HG02623 (cell line): ENCODE data around the gene MAN1A2.
"Not testable (repeated sequence)": the region's sequence is repeated elsewhere in the genome, so short reads cannot be mapped to it uniquely, and the experiment has no call there.

Source experiments
- ATAC-seq: cut with Tn5 transposase; IDR thresholded peaks from one replicate; pipeline ENCODE4 v1.9.1; 2021; ENCODE audit warnings: moderate library complexity; ENCODE audit not compliant: unreplicated experiment

Gene MAN1A2

DNA sequence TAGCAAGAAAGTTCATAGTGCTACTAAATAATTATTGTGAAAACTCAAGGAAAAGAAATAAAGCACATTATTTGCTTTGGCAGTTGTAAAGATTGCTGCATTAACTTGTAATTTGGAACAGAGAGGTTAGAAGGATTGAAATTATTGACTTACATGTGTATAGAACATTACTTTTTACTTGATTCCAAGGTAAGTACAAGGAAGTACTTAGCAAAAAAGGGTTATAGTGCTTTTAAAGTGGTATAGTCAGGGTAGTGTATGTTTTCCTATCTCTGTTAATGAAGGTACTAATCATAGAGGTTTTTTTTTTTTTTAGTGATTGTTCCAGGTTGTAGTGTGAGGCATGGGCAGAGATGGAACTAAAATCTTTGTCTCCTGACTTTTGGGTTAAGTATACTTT is 29.4 kb downstream of the MAN1A2 start:
- no peak for ATAC-seq

DNA sequence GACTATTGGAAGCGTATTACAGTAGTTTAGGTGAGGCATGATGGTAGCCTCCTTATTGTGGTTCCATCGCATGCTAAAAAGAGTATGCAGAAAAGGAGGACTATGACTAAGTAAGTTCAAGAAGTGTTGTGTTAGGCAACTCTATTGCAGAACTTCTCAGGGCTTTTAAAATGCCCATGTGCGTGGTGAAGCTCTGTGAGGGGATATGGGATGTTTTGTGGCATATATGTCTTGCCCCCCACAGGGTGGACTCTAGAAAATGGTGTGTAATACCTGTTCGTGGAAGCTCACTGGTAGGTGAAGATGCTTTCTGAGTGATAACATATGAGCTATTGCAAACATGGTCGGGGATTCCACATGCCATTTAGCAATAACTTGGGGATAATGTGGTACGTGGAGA is 31.7 kb downstream of the MAN1A2 start:
- ATAC-seq = no peak

DNA sequence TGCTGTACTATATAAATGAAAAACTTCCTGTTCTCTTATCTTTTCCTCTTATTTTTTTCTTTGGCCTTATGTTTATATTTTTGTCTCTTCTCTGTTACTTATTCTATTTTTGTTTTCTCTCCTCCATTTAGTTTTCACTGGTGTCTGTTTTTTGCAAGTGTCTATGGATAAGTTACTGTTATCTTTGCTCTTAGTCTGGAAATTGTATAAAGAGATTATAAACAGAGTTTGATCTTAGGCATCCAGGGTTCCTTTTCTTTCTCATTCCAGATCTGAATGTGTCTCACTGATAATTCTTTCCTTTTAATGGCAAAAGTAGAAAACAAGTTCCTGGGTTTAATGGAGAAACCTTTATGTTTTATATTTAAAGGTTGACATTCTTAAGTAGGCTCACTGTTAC is 34.5 kb downstream of the MAN1A2 start:
- no peak for ATAC-seq

DNA sequence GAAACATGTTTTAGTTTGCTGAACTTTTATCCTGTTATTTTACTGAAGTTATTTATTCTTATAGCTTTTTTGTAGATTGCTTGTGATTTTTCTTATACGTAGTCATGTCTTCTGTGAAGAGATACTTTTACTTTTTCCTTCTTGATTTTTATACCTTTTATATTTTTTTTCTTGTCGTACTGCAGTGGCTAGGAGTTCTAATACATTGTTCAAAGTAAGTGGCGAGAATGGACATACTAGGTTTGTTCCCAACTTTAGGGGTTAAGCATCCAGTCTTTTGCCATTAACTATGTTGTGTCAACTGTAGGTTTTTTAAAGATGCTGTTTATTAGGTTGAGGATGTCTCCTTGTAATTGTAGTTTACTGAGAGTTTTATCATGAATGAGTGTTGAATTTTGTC is 36.3 kb downstream of the MAN1A2 start:
- no peak for ATAC-seq

DNA sequence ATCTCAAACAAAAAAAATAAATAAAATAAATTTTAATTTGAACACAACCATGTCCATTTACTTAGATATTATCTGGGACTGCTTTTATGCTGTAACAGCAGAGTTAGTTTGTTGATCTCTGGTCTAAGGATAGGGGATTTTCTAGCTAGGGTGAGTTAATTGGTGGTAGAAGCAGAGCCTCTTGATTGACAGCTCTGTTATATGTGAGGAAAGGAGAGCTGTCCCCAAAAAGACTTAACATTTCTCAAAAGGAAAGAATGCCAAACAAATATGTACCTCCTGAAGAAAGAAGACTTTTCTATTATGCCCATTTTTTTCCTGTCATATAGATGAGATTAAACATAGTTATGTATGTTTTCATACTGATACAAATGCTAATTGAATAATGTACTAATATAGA is 37.8 kb downstream of the MAN1A2 start:
- ATAC-seq = no peak

DNA sequence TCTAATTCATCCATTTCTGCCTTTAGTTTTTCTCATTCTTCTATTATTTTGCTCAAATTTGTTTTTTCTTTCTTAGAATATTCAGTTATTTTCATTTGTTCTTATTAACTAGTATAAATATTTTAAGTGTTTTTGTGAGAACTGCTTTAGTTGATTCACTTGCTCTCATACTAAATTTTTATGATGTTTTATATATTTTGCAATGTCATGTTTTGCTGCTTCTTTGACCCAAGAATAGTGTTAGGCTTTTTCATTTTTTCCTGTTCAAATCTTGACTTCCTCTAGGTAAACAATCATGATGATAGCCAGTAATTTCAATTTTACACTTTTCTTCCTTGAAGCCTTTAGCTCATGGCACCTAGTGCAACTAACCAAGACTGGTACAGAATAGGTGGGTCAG is 45.2 kb downstream of the MAN1A2 start:
- no peak for ATAC-seq

DNA sequence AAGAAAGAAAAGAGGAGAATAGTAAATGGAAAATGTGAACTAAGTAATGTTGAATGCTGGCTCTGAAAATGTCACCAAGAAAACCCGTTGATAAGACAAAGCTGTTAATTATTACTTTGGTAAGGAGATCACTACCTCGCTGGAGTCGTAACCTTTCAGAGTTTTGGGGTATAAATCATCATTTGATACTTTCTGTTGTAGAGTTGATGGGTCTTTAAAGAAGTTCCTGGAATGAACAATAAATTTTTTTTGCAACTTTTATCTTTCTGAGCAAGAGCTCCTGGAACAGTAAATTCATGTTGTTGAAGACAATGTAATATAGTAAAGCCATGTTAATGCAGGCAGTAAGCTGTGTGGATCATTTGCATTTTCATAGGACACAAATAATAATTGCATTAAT is 46.2 kb downstream of the MAN1A2 start:
- no peak for ATAC-seq

DNA sequence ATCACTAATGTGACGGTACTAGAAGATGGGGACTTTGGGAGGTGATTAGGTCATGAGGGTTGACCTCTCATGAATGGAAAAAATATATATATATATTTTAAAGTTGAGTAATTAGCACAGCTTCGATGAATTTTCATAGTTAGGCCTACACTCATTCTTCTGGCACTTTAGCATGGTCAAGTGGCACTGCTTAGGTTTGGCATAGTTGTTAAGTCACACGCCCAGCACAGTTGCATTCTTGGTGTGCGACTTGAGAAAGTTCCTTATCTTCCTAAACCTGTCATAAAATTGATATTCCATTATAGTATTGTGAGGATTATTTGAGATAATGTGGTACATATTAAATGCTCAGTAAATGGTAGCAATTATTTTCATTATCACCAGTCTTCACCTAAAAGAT is 47.7 kb downstream of the MAN1A2 start:
- no peak for ATAC-seq

DNA sequence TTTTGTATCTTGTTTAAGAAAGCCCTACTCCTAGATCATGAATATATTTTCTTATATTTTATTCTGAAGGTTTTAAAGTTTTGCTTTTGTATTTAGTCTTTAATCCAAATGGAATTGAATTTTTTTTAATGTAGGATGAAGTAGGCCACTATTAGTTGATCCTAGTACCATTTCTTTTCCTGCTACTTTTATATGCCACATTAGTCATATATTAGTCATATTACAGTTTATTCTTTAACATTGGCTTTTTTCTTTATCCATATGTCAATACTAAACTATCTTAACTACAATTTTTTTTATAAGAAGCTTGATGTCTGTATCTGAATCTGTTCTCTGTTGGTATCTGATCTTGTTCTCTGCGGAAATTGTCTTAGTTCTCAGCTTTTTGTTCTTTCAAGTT is 48.8 kb downstream of the MAN1A2 start:
- ATAC-seq = no peak

DNA sequence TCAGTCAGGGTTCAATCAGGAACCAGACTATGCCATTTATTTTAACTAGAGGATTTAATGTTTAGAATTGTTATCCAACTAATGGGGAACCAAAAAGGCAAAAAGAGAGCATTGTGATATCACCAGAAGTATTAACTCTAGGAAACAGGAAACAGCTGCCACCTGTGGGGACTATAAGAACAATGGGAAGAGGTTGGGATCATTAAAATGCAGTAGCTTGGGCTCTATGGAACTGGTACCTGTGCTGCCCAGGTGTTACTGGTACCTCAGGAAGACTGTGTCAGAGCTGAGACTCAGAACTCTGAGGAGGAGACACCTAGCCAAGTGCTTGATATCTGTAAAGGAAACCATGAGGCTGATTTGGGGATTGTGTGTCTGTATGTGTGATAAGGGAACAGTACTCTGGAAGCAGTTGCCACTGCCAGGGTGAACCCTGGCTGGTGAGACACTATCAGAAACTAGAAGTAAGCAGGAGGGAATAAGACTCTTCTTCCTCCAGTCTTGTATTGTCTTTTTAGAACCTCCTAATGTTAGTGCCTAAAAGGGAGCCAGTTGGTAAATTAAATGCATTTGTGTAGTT is 49.4 kb downstream of the MAN1A2 start:
- no peak for ATAC-seq

DNA sequence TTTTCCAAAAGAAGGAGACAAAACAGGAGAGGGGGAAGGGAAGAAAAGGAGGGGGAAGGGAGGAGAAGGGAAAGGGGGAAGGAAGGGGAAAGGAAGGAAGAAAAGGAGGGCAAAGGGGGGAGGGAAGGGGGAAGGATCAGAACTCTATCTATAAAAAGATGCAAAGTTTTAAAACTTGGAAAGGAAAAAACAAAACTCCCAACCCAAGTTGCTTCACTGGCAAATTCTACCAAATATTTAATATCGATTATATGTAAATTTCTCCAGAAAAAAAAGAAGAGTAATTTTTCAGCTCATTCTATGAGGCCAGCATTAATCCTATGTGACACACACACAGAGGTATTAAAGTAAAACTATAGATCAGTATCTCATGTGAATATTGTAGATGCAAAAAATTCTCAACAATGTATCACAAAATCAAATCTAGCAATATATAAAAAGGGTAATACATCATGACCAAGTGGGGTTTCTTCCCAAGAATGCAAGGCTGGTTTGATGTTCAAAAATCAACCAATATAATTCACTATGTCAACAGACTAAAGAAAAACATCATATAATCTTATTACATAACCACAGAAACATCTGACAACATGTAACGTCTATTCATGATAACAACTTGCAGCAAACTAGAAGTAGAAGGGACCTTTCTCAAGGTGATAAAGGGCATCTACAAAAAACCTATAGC is 57.9 kb downstream of the MAN1A2 start:
- no peak for ATAC-seq

DNA sequence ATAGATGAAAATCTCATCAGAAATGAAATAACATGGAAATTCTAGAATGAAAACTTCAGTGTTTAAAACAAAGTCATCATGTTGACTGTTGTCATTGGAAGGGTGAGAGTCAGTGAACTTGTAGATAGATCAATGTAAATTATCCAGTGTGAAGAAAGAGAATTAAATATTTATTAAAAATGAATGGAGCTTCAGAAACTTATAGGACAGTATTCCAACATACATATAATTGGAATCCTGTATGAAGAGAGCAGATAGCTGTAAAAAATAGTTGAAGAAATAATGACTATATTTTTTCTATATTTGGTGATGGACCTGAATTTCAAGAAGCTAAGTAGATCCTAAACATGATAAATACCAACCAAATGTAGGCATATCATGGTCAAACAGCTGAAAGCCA is 60.0 kb downstream of the MAN1A2 start:
- ATAC-seq = no peak

DNA sequence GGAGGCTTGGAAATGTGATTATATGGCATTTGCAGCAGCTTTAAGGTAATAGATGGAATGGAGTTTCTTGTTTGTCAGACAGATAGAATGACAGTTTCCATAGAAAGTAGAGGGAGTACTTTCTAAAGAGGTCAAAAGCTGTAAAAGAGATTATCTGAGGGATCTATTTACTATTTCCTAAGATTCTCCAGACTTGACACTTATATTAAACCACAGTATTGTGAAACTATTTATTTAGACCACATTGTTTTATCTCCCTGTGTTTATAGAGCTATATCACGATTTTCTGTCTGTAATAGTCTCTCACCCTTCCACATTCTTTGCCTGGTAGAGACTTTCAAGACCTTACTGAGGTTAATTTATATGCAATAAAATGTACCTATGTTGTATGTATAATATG is 66.7 kb downstream of the MAN1A2 start:
- ATAC-seq = no peak

DNA sequence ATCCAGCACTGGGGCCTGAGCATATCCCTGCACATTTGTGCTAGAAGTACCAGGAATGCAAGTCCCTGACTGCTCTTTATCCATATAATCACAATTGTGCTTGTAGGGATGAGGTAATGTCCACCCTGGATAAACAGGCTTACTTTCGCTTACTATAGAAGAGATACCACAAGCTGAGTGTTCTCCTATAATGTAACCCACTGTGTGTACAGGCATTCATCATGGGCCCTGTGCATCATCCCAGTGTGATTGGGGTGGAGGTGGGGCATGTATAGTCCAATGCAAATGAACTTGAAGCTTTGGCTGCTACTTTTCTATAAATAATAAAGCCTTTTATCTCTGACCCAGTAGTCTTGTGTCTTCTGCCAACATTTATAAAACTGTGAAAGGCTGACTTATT is 69.3 kb downstream of the MAN1A2 start:
- ATAC-seq = no peak

DNA sequence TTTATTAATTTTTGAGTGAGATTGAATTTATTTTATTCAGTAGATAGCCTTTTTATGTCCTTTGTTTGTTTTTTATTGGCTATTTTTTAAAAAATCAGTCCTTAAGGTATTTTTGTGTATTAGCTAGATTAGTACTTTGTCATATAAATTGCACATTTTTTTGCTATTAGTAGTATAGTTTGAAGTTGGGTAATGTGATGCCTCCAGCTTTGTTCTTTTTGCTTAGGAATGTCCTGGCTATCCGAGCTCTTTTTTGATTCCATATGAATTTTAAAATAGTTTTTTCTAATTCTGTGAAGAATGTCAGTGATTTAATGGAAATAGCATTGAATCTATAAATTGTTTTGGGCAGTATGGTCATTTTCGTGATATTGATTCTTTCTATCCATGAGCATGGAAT is 80.4 kb downstream of the MAN1A2 start:
- no peak for ATAC-seq

DNA sequence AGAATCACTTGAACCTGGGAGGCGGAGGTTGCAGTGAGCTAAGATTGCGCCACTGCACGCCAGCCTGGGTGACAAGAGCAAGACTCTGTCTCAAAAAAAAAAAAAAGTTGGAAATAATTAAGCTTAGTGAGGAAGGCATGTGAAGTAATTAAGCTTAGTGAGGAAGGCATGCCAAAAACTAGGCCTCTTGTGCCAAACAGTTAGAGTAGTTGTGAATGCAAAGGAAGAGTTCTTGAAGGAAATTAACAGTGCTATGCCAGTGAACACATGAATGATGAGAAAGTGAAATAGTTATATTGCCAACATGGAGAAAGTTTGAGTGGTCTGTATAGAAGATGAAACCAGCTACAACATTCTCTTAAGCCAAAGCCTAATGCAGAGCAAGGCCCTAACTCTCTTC is 85.0 kb downstream of the MAN1A2 start:
- ATAC-seq = no peak

DNA sequence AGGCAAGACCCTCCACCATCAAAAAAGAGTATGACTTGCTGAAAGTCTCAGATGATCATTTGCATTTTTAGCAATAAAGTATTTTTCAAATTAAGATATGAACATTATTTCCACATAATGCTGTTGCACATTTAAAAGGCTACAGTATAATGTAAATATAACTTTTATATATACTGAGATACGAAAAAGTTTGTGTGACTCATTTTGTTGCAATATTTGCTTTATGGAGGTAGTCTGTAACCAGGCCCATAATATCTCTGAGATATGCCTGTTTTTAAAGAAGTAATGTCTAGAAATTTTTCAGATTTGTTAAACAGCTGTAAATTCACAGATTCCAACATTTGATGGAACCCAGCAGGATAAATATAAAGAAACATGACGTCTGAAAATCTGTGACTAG is 86.7 kb downstream of the MAN1A2 start:
- ATAC-seq = no peak

DNA sequence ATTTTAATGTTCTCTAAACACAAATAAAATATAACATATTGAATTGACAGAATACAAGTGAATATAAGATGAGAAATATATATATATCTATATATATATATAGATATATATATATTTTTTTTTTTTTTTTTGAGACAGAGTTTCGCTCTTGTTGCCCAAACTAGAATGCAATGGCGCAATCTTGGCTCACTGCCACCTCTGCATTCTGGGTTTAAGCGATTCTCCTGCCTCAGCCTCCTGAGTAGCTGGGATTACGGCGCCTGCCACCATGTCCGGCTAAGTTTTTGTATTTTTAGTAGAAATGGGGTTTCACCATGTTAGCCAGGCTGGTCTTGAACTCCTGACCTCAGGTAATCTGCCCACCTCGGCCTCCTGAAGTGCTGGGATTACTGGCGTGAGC is 91.2 kb downstream of the MAN1A2 start:
- ATAC-seq = not testable (repeated sequence)

DNA sequence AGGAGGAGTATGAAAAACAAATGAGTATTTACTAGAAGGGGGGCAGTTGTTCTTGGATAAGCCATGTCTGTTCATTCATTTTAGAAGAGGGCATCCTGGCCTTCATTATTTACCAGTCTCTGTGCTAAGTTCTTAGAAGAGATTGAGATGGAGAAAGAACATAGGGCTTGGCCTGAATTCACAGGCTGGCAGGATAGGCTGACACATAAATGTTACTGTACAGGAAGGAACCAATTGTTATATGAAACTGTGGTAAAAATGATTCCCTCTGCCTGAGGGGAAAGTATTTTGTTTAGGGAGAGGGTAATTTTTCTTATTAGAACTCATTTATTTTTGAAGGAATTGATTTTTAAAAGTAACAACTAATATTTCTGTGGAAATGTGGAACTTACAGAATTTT is 99.5 kb downstream of the MAN1A2 start:
- ATAC-seq = no peak

DNA sequence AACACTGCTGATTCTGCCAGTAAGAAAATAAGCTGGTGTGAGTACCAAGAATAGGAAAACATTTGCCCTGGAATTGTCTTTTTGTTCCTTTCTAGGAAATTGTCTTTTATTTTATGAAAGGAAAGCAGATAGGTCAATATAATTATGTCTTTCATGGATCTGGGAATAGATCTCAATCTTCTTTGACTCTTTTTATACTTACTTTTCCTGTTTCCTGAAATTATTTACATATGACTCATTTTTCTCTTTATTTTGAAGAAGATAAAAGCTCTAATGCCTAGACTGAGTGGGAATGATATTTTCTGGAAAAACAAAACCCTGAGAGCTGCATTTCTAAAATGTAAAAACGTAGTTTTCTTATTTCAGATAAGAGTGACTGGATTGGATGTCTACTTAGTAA is 100.1 kb downstream of the MAN1A2 start:
- ATAC-seq = no peak

DNA sequence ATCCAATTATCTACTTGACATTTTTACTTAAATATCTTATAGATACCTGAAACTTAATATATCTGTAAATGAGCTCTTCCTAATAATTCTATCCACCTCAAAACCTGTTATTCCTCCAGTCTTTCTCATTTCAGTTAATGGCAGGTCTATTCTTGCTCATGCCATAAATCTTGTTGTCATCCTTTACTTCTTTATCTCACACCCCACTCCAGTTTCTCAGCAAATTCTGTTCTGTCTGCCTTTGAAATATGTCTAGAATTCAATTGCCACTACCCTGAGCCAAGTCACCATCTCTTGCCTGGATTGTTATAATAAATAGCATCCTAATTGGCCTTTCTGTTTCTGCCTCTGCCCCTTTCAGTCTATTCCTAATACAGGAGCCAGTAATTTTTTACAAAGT is 105.8 kb downstream of the MAN1A2 start:
- ATAC-seq = no peak

DNA sequence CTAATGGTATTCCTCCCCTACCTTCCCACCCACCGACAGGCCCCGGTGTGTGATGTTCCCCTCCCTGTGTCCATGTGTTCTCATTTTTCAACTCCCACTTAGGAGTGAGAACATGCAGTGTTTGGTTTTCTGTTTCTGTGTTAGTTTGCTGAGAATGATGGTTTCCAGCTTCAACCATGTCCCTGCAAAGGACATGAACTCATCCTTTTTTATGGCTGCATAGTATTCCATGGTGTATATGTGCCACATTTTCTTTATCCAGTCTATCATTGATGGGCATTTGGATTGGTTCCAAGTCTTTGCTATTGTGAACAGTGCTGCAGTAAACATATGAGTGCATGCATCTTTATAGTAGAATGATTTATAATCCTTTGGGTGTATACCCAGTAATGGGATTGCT is 108.2 kb downstream of the MAN1A2 start:
- ATAC-seq = not testable (repeated sequence)

DNA sequence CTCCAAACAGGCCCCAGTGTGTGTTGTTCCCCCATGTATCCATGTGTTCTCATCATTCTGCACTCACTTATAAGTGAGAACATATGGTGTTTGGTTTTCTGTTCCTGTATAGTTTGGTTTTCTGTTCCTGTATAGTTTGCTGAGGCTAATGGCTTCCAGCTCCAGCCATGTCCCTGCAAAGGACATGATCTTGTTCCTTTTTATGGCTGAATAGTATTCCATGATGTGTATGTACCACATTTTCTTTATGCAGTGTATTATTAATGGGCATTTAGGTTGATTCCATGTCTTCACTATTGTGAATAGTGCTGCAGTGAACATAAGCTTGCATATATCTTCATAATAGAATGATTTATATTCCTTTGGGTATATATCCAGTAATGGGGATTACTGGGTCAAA is 111.8 kb downstream of the MAN1A2 start:
- no peak for ATAC-seq
